ENCODE measurements around the gene PSMA2. TPM values are rescaled to one million over a fixed set of nuclear protein-coding genes. Genes with fewer than 3 reads are reported as not detected.
"Not testable (repeated sequence)": the region's sequence is repeated elsewhere in the genome, so short reads cannot be mapped to it uniquely, and the experiment has no call there.

Gene PSMA2
- total RNA-seq, 1 donor from 2014 or later, result 77.7 TPM

DNA sequence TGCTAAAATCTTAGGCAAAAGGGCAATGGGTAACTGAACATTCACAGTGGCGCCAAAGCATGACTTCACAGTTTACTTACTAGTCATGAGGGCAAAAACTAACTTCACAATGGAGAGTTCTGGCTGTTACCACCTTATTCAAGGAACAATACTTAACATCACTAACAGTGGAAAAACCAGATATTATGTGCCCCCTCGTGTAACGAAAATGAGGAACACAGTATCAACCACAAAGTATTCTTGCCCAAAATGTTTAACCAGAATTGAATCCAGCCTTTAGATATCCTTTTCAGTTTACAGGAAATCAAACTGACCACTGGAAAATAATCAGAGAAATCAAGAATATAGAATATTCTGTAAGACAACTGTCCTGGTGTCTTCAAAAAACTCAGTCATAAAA, 29.6 kb downstream of the PSMA2 start:
- TF ChIP-seq, protein P1, sequence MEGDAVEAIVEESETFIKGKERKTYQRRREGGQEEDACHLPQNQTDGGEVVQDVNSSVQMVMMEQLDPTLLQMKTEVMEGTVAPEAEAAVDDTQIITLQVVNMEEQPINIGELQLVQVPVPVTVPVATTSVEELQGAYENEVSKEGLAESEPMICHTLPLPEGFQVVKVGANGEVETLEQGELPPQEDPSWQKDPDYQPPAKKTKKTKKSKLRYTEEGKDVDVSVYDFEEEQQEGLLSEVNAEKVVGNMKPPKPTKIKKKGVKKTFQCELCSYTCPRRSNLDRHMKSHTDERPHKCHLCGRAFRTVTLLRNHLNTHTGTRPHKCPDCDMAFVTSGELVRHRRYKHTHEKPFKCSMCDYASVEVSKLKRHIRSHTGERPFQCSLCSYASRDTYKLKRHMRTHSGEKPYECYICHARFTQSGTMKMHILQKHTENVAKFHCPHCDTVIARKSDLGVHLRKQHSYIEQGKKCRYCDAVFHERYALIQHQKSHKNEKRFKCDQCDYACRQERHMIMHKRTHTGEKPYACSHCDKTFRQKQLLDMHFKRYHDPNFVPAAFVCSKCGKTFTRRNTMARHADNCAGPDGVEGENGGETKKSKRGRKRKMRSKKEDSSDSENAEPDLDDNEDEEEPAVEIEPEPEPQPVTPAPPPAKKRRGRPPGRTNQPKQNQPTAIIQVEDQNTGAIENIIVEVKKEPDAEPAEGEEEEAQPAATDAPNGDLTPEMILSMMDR (IDR thresholded peaks at IDR 0.05; ENCODE audit: borderline replicate concordance), result no peak

DNA sequence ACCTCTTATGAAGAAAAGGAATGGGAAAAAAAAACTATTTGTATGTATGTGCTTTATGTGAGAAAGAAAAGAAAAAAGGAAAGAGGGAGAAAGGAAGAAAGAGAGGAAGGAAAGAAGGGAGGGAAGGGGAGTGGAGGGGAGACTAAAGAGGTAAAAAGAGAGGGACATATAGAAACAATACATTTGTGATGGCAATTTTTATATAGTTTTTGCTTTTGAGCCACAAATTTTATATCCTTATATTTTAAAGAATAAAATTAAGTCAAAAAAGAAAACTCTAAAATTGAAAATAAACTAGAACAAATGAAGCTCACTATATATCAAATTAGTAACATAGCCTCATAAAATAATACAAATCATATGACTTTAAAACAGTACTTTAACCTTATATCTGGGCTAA, 31.1 kb downstream of the PSMA2 start:
- Histone ChIP-seq H3K9me3 (replicated peaks) (no peaks in the 10 kb centered on the region), H3K27ac (replicated peaks) (no peak overlapping the region), H3K27me3 (ENCODE audit: low read depth) (no peaks in the 10 kb centered on the region), H3K36me3 (no peaks in the 10 kb centered on the region), H3K4me1 (no peaks in the 10 kb centered on the region), H3K4me3 (no peak overlapping the region)
- TF ChIP-seq, protein P1 (IDR thresholded peaks at IDR 0.05; ENCODE audit: borderline replicate concordance), result no peak
- intact Hi-C loops (cut with micrococcal nuclease), result no loop called here
- no peak for DNase-seq

More for the DNA sequence above, 29.6 kb downstream of the PSMA2 start:
- H3K27ac ChIP-seq (replicated peaks), result no peak overlapping the region
- no peaks in the 10 kb centered on the region for H3K4me1 ChIP-seq
- DNase-seq, result no peak
- H3K9me3 ChIP-seq (replicated peaks), result no peaks in the 10 kb centered on the region
- H3K4me3 ChIP-seq, result no peak overlapping the region
- no peaks in the 10 kb centered on the region for H3K27me3 ChIP-seq (ENCODE audit: low read depth)
- intact Hi-C loops (cut with micrococcal nuclease), result no loop called here
- no peaks in the 10 kb centered on the region for H3K36me3 ChIP-seq

DNA sequence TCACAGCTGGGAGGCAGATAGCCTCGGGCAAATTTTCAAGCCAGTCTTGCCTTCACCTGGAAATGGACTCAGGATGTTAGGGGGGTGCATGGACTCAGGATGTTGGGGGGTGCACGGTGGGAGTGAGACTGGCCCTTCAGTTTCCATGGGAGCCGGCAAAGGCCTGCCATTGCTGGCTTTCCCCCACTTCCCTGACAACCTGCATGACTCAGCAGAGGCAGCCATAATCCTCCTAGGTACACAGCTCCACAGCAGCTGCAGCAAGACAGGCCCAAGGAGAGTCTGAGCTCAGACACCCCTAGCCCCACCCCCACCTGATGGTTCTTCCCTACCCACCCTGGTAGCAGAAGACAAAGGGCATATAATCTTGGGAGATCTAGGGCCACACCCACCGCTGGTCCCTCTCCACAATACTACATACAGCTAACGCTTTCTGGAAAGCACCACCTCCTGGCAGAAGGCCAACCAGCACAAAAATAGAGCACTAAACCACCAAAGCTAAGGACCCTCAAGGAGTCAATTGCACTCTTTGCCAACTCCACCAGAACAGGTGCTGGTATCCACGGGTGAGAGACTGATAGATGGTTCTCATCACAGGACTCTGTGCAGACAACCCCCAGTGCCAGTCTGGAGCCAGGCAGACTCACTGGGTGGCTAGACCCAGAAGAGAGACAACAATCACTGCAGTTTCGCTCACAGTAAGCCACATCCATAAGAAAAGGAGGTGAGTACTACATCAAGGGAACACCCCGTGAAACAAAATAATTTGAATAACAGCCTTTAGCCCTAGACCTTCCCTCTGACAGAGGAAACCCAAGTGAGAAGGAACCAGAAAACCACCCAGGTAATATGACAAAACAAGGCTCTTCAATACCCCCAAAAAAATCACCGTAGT, 38.4 kb downstream of the PSMA2 start:
- DNase-seq, result no peak
- intact Hi-C loops (cut with micrococcal nuclease), result no loop called here
- TF ChIP-seq, protein P1 (IDR thresholded peaks at IDR 0.05; ENCODE audit: borderline replicate concordance), result no peak
- H3K36me3 ChIP-seq, result no peaks in the 10 kb centered on the region
- H3K4me3 ChIP-seq, result no peak overlapping the region
- no peak overlapping the region for H3K27ac ChIP-seq (replicated peaks)
- H3K4me1 ChIP-seq, result peaks cover 12% of the 10 kb centered on the region
- H3K27me3 ChIP-seq (ENCODE audit: low read depth), result no peaks in the 10 kb centered on the region
- H3K9me3 ChIP-seq (replicated peaks), result peaks cover 4% of the 10 kb centered on the region

DNA sequence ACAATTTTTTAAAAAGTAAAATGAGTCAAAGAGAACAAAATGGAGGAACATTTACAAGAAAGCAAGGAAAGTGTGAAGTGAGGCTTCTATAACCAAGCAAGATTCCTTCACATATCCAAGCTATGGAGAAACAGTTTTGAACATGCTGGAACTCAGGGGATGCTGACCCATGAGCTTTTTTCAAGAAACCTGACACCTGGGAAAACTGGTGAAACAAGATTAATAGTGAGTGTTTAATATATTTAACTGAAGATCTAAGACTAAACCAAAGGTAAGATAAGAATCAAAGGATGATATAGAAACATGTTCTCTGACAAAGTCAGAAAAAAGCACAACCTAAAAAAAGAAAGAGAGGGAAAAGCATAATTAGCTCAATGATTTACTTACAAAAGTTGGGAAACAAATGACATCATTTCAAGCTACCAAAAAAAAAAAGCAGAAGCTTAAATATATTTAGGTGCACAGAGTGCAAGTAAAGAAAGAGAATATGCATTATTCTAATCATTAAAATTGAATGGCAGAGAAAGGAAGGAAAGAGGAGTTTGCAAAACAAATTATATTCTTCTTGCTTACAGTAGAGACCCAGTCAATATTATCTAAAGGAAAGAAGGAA, 45.0 kb downstream of the PSMA2 start:
- TF ChIP-seq, protein P1 (IDR thresholded peaks at IDR 0.05; ENCODE audit: borderline replicate concordance), result no peak
- intact Hi-C loops (cut with micrococcal nuclease), result no loop called here
- H3K36me3 ChIP-seq, result no peaks in the 10 kb centered on the region
- H3K27me3 ChIP-seq (ENCODE audit: low read depth), result no peaks in the 10 kb centered on the region
- no peaks in the 10 kb centered on the region for H3K9me3 ChIP-seq (replicated peaks)
- H3K4me1 ChIP-seq, result peaks cover 27% of the 10 kb centered on the region
- no peak for DNase-seq
- H3K4me3 ChIP-seq, result no peak overlapping the region
- H3K27ac ChIP-seq (replicated peaks), result no peak overlapping the region

DNA sequence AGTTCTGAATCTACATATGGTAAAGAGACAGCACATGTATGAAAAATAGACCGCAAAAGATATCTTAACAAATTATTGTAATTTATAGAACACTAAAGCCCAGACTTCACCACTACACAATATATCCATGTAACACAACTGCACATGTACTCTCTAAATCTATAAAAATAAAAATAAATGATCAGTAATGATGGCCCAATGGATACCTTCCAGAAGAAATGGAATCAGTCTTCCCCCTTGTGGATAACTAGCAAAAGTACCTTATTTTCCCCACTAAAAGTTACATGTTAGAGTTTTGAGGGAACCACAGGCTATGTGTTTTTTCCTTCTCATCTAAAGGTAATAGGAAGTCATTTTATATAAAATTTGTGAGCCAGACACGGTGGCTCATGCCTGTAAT, 45.8 kb downstream of the PSMA2 start:
- no peak for DNase-seq
- Histone ChIP-seq H3K9me3 (replicated peaks) (no peaks in the 10 kb centered on the region), H3K4me1 (peaks cover 27% of the 10 kb centered on the region), H3K27me3 (ENCODE audit: low read depth) (no peaks in the 10 kb centered on the region), H3K4me3 (no peak overlapping the region), H3K36me3 (no peaks in the 10 kb centered on the region), H3K27ac (replicated peaks) (no peak overlapping the region)
- TF ChIP-seq, protein P1 (IDR thresholded peaks at IDR 0.05; ENCODE audit: borderline replicate concordance), result peak; percentile 23
- intact Hi-C loops (cut with micrococcal nuclease), result no loop called here

DNA sequence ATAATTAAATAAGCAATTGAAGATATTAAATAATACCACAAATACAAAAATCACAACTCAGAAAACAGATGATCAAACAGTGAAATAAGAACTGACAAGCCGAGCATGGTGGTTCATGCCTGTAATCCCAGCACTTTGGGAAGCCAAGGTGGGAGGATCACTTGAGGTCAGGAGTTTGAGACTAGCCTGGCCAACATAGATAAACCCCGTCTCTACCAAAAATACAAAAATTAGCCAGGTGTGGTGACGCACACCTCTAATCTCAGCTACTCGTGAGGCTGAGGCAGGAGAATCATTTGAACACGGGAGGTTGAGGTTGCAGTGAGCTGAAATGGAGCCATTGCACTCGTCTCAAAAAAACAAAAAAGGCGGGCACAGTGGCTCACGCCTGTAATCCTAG, 46.8 kb downstream of the PSMA2 start:
- H3K9me3 ChIP-seq (replicated peaks); H3K27me3 ChIP-seq (ENCODE audit: low read depth); H3K27ac ChIP-seq (replicated peaks); H3K36me3 ChIP-seq; intact Hi-C loops (cut with micrococcal nuclease); H3K4me3 ChIP-seq; DNase-seq: not testable (repeated sequence)
- peaks cover 27% of the 10 kb centered on the region for H3K4me1 ChIP-seq

Measured in left ventricle myocardium inferior (tissue), 1 donor.